HL-60/S4 treated with phorbol 12-myristate 13-acetate at 8.2 ng/mL for 4 days and 3 days (cell line): ENCODE measurements around the gene KCNE3.

ENCODE experiments used
- in situ Hi-C: fragments of 300-500 bp; cut with MboI; formaldehyde crosslinking; loops from 2 replicates; pipeline ENCODE4 v1.15.0; 2022; ENCODE audit warnings: low sequenced_read_pairs

The KCNE3 gene

DNA sequence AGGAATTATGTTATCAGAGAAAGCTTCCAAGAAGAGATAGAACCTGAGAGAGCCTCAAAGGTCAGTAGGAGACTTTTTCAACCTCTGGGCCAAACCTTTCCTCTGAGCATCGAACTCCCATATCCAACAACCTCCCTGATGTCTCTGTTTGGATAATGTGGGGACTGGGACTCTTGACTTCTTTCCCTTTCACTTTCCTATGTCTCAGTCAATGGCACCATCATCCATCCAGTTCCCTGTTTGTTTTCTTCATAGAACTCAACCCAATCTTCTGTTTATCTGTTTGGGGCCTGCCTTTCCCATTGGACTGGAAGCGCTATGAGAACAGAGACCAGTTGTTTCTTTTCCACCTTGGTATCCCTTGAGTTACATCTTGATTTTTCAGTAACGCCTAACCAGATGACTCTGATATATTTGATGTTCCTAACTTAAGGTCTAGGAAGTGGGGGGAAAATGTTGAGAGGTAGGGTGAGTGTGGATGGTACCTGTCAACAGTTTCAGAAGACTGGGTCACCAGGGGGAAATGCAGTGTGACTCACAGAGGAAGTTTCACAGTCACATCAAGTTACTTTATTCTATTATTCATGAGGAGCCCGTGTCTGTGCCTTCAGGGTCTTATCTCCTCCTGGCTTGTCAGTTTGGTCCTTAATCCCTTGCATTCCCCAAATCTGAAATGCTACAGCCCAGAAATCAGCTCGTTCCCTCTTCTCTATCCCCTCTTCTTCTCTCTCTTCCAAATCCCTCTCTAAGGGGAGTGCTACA, 4.5 kb upstream of the KCNE3 start:
- in situ Hi-C loops, result no loop called here

DNA sequence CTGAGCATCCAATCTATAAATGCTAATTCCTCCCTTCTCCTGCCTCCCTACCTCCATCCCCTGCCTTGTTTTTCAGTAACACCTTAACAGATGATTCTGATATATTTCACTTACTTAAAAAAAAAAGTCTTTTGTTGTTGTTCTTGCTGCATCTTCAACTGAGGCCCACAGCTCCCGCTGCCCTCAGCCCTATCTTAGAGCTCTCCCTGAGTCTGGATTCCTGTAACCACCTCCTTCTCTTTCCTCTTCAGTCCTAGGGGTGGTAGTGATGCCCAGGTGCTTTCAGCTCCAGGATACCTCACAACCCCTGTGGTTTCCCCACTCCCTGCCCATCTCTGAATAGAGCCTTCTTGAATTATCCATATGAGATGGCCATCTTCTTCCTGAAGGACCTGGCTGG, 3.7 kb upstream of the KCNE3 start:
- in situ Hi-C loops, result no loop called here

DNA sequence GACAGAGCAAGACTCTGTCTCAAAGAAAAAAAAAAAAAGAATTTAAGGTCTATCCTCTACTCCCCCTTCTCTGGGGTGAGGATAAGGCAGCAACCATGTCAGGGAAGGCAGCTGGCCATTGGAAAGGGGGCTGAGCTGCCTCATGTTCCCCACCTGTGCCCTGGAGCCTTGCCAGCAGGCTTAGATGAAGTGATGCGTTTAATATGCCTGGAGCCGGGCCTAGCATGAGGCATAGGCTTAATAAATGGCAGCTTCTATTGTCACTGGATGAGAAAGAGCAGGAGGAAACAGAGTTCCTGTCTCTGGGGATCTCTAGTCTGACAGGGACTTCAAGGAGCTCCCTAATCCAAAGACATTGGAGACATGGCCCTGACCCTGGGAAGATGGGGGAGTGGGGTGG, 3.2 kb upstream of the KCNE3 start:
- in situ Hi-C loops, result no loop called here

DNA sequence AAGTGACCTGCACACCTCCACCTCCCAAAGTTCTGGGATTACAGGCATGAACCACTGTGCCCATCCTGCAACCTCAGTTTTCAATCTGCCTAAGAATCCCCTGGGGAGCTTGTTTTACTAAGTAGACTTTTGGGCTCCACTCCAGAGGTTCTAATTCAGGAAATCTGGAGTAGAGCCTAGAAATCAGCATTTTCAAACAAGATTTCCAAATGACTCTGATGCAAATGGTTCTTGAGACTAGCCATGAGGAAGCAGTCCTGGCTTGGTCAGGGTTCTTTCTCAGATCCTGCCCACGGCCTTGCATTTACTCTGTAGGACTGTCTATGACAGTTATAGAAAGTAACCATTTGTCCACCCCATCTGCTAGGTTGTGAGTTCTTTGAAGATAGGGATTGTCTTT, 1.6 kb upstream of the KCNE3 start:
- in situ Hi-C loops, result no loop called here

DNA sequence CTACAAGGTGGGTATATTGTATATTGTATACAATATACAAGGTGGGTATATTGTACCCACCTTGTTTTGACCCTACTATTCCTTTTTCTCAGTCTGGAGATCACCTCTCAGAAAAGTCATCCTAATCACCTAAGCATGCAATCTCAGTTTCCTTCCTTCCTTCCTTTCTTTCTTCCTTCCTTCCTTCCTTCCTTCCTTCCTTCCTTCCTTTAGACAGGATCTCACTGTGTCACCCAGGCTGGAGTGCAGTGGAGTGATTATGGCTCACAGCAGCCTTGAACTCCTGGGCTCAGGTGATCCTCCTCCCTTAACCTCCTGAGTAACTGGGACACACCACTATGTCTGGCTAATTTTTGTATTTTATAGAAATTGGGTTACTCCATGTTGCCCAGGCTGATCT, 1.2 kb upstream of the KCNE3 start:
- in situ Hi-C loops, result no loop called here

DNA sequence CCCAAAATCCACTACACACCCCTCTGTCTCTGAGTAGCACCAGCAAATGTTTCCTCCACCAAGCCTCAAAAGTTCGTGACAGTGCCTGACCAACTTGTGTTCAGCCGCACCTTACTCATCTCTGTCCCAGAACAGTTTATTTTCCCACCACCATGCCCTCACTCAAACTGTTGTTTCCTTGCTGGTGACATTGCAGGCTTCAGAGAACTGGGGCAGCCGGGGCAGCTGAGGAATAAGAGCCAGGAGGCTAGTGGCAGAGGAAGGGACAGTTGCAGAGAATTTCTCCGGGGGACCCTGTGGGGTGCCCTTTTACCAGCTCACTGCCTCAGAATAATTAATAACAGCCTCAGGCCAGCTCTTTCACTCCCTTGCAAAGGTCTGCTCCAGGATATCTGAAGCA, 709 bp upstream of the KCNE3 start:
- in situ Hi-C loops, result no loop called here

DNA sequence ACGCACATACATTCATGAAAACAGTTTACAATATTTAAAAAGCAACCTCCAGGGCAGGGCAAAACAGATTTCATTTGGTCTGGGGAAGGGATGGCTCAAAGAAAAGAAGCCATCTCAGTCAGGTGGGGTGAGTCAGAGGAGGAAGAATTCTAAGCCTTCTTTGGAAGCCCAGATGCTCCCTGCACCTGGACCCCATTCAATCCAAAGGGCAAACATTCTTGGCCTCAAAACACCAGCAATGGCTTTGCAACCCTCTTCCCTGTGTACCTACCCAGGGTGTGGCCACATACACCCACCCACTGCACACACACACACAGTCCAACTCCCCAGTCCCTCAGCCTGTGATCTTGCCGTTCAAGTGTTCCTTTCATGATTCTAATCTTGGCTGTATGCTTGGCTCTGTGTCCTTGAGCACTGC, 2.0 kb downstream of the KCNE3 start:
- in situ Hi-C loops, result no loop called here

DNA sequence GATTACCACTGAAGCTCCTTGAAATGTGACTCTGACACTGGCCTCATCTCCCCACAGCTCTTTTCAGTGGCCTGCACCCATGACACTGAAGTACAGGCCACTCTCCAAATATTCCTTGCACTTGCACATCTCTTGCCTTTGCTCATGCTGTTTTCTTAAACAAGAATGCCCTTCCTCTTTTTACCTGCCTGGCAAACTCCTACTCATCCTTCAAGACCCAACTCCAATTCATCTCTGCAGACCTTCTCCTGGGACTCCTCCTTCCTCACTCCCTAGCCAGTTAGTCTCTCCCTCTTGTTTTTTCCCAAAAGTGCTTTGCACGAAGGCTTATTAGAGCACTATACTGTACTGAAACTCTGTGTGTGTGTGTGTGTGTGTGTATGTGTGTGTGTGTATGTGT, 2.6 kb downstream of the KCNE3 start:
- in situ Hi-C loops, result no loop called here

DNA sequence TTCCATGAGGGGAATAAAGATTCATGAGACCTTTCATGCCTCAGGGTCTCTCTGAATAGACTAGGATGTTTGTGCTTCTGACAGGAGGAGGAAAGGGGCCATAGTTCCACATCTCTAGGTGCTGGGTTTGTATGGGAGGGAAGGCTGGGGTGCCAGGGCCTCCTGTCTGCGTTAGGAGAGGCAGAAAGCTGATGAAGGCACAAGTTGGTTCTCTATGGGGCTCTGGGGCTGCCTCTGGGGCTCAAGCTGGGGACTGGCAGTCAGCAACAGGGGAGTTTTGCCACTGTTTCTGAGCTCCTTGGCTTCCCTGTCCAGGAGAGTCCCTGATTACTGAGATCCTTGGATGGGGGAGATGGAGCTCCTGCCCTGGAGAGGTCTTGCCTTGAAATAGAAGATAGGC, 4.1 kb downstream of the KCNE3 start:
- in situ Hi-C loops, result no loop called here

DNA sequence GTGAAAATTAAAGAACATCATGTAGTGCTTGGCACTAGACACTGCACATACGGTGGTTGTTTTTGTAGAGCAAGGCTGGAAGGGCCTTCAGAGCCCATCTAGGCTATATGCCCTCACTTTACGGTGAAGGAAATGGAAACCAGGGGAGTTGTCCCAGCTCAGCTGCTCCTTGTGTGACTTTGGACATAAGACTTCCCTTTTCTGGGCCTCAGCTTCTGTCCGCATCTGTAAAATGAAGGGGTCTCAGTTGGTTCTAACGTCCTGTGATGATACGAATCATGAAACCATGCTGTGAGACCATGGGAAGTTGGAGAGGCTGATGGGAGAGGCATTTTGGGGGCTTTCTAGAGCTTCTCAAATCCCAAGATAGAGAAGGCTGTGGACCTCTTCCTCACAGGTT, 4.7 kb downstream of the KCNE3 start:
- in situ Hi-C loops, result no loop called here

DNA sequence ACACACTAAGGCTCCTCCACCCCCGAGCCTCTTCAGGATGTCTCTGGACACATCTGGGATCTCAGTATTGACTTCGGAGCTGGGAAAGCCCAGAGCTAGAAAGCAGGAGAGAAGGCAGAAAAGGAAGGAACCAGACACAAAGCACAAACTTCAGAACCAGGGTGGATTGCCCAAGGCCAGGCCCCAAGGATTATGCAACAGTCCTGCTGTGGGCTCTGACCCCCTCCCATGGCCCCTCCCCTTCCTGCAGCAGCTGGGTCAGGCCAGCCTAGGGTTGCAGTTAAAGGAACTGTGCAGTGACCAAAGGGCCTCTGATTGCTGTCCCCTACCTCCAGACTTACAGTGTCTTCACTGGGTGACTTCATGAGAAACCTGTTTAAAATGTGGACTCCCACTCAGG, 5.3 kb downstream of the KCNE3 start:
- in situ Hi-C loops, result no loop called here

DNA sequence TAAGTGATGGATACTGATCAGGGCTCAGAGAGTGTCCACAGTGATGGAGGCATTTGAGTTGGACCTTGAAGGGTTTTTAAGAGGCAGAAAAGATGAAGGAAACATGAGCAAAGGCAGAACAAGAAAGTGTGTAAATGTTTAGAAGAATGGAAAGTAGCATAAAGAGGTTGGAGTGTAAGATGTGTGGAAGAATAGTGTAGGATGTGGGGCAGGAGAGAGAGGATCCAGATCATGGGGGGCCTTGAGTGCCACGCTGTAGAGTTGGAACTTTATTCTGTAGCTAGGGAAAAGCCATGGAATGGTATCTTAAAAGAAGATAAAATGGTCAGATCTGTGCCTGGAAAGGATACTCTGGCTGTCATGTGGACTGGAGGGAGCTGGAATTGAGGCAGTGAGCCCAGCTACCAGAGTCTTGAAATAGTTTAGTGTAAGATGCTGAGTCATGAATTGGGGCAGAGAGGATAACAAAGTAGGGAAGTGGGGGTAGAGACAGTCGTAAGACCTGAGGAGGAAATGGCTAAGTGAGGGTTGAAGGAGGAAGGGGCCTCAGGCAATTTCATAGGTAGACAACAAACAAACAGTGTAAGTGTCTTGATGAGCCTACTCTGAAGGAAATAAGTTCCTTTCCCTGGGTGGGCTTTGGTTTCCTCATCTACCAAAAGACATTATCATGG, 6.7 kb downstream of the KCNE3 start:
- in situ Hi-C loops, result no loop called here

DNA sequence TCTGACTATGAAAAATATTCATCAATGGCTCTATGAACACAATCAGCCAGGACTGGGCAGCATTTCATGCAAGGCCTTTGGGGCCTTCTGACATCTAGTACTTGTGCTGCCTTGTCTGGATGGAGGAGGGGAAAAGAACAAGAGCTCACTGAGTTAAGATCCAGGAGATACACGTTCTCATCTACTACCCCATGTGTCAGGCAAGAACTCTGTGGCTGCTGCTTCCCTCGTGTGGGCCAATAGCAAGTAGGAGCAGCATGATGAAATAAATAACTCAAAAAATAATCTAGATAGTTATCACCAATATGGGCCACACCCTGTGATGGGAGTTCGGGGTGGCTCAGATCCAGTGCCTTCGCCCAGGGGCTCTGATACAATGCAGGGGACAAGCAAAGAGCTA, 7.3 kb downstream of the KCNE3 start:
- in situ Hi-C loops, result no loop called here

DNA sequence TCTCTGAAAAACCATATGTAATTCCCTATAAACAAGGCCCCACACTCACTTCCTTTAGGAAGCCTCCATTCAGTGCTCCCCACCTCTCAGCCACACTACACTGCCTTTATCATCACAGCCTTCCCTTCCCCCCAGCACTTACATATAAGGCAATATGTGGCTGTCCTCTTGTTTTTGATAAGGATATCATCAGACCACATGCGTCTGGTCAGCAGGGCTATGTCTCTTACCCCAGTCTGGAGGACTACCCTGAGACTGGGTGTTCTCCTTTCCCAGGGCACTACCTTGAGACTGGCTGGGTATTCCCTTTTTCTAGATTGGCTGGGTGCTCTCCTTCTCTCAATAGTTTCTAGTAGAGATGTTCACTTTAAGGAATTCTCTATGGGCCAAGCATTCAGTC, 7.8 kb downstream of the KCNE3 start:
- in situ Hi-C loops, result loop anchor here (10.0 kb wide), 1 partner anchor 115 kb away; no protein-coding TSS in a partner anchor

DNA sequence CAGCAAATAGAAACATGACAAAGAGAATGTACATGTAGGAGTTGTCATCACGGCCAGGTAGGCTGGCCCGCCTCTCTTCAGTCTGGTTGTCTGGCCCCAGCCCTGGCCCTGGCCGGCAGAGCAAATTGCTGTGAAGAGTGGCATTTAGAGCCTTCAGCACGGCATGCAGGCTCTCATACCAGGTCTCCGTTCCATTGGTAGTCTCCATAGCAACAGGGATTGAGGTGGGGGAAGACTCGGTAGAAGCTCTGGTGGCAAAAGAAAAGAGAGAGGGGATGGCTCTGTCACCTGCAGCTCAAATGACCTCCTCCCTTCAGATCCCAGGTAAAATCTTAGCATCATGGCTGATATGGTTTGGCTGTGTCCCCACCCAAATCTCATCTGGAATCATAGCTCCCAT, 10.0 kb downstream of the KCNE3 start:
- in situ Hi-C loops, result loop anchor here (10.0 kb wide), 1 partner anchor 117 kb away; no protein-coding TSS in a partner anchor

DNA sequence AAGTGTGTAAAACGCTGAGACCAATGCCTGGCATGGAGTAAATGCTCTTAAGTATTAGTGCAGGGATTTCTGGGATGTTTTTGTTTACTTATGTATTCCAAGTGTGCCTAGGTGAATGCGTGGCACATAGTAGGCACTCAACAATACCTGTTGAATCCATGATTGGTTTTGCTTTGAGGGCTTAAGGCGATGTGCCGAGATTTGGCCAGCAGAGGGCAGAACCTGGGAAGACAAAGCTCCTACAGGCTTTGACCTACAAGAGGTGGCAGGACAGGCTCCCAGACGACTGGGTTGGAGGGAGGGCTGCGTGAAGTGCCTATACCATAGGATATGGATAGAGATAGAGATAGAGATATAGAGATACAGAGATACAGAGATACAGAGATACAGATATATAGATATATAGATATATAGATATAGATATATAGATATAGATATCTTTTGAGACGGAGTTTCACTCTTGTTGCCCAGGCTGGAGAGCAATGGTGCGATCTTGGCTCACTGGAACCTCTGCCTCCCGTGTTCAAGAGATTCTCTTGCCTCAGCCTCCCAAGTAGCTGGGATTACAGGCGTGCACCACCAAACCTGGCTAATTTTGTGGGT, 13.9 kb downstream of the KCNE3 start:
- in situ Hi-C loops, result loop anchor here (10.0 kb wide), 1 partner anchor 121 kb away; no protein-coding TSS in a partner anchor

DNA sequence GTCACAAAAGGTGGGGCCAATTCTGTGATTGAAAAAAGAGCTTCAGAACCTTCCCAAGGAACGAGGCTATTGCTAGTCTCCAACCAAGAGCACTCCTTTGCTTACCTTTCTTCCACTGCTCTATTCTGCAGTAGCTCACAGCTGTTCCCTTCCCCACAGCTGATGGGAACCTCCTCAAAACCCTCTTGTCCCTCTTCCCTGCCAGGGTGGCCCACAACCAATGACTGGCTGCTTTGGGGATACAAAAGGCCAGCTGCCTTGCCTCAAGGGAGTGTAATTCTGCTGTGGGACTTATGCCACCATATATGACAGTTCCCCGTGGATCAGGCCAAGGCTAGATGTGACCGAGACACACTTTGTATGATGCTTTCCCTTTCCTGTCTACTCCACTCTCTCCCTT, 15.0 kb downstream of the KCNE3 start:
- in situ Hi-C loops, result loop anchor here (10.0 kb wide), 1 partner anchor 122 kb away; no protein-coding TSS in a partner anchor

DNA sequence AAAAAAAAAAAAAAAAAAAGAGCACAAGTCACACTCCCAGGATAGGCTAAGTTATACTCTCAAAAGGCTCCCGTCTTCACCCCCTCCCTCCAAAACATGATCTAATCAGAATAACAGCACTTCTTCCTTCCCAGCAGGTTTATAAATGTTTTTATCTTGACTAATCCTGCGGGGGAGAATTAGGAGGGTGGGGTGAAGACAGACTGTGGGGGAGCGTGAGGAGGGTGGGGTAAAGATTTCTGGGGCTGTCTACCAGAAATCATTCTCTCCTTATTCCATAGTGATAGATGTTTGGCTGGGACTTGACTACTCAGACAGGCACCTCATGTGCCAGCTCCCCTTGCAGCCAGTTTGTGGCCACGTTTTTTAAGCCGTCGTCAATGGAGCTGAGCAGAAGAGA, 17.0 kb downstream of the KCNE3 start:
- in situ Hi-C loops, result loop anchor here (10.0 kb wide), 1 partner anchor 124 kb away; no protein-coding TSS in a partner anchor

DNA sequence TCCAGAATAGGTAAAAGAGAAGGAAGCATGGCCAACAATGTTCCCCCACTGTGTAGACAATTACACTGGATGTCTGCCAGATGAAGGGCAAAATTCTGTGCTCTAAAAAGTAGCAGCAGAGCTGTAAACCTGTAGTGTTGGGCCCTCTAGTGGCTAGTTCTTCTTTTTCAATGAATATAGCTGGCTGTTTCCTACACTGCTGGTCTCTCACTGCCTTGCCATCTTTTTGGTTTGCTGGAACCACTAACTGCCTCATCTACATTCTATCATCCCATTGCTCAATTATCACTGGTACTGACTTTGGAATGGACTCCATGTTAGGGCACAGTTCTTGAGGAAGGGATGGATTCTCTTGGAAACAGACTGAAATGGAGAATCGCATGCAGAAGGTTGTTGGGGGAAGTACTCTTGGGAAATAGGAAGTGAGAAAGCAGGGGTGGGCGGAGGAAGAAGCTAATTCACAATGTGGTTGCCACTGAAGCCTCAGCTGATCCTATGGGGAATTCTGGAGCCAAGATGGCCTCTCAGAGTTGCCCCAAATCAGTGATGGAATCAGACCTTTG, 17.9 kb downstream of the KCNE3 start:
- in situ Hi-C loops, result no loop called here

DNA sequence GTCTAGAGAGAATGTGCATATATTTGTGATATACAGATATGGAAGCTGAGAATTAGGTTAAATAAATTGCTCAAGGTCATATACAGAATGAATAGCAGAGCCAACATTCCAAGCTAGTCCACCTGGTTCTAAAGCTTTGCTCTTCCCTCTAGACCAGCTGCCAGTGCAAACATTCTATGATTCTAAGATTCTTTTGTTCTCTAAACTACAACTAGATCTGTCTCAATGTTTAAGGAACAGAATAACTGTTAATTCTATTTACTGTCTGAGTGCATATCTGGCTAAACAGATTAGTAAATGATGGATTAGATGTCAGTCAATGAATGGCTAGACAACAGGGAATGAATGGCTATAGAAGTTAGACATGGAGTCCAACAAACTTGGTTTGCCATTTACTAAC, 19.6 kb downstream of the KCNE3 start:
- in situ Hi-C loops, result no loop called here

DNA sequence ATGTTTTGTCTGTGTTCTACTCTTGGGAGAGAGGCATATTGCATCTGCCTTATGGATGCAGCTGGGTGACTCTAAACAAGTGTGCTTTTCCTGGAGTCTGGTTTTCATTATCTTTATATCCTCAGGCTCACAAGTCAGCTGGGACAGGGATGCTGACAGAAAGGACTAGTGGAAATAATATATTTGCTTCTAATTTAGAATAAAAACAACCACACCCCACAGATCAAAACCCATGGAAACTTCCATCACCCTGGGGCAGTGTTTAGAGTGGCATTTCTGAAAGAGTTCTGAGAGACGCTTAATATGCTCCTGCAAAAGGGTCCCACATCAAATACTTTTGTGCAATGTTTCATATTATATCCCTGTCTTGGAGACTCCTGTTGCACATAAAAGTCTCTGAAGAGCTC, 20.8 kb downstream of the KCNE3 start:
- in situ Hi-C loops, result no loop called here
